Stimulated activated naive CD4-positive, alpha-beta T cell treated with Interleukin-2 at 50 U/mL for 16 hours (primary cell): ENCODE data around the gene MIOS.
"Not testable (repeated sequence)": the region's sequence is repeated elsewhere in the genome, so short reads cannot be mapped to it uniquely, and the experiment has no call there.

Experiments used
- DNase-seq: peaks from one replicate; lab custom pipeline; 2025; lab: John Stamatoyannopoulos, UW

MIOS gene

GRCh38 chr7:7647495-7648036, 80.9 kb downstream of the MIOS start:
- DNase-seq = no peak

GRCh38 chr7:7650682-7651206, 84.1 kb downstream of the MIOS start:
- DNase-seq = no peak

- no peak for DNase-seq
Measured at GRCh38 chr7:7651479-7651878, 84.8 kb downstream of the MIOS start.

GRCh38 chr7:7652798-7653540, 86.3 kb downstream of the MIOS start:
- no peak for DNase-seq

GRCh38 chr7:7653593-7654187, 87.0 kb downstream of the MIOS start:
- no peak for DNase-seq

- no peak for DNase-seq
Measured at GRCh38 chr7:7654964-7655715, 88.5 kb downstream of the MIOS start.

- DNase-seq = not testable (repeated sequence)
Measured at GRCh38 chr7:7656459-7656858, 89.8 kb downstream of the MIOS start.
